Kidney (tissue), 14 donors: ENCODE data around the gene CHN2. TPM values are rescaled to one million over a fixed set of nuclear protein-coding genes. Genes with fewer than 3 reads are reported as not detected.

Experiments
- DNase-seq, 5 donors: peaks; one replicate each; pipeline ENCODE4 v3.0.0-alpha.2; 2013 to 2020
- FAIRE-seq: peaks from 2 replicates; lab custom pipeline; 2012; peaks lifted over from hg19 to GRCh38; lab: Jason Lieb, UNC
- H3K27ac ChIP-seq, 2 donors: one replicate each; pipeline ENCODE4 v1.7.0; 2013; ENCODE audit warnings: low read depth in 2 of 2, low read length in 2 of 2, inconsistent platforms in 1 of 2
- H3K27me3 ChIP-seq: one replicate; pipeline ENCODE4 v1.7.1; 2013; ENCODE audit warnings: low read length, inconsistent platforms; ENCODE audit not compliant: control insufficient read depth, insufficient read depth
- H3K36me3 ChIP-seq, 3 donors: one replicate each; pipeline versions ENCODE4 v1.7.0 to v1.7.1; 2013; ENCODE audit warnings: low read length in 3 of 3, control low read depth in 1 of 3, inconsistent platforms in 1 of 3; ENCODE audit not compliant: insufficient read depth in 3 of 3, control insufficient read depth in 2 of 3
- H3K4me1 ChIP-seq, 3 donors: one replicate each; pipeline versions ENCODE4 v1.7.0 to v1.7.1; 2013; ENCODE audit warnings: low read length in 3 of 3, inconsistent platforms in 1 of 3, low read depth in 1 of 3; ENCODE audit not compliant: control insufficient read depth in 2 of 3, insufficient read depth in 2 of 3
- H3K4me3 ChIP-seq, 3 donors: one replicate each; pipeline versions ENCODE4 v1.7.0 to v1.8.1; 2013; ENCODE audit warnings: low read length in 3 of 3, control low read depth in 1 of 3, inconsistent platforms in 1 of 3
- H3K9ac ChIP-seq, 3 donors: one replicate each; pipeline versions ENCODE4 v1.7.0 to v1.7.1; 2013; ENCODE audit warnings: low read length in 3 of 3, control low read depth in 1 of 3, inconsistent platforms in 1 of 3
- H3K9me3 ChIP-seq, 3 donors: one replicate each; pipeline versions ENCODE4 v1.7.0 to v1.7.1; 2013; ENCODE audit warnings: low read length in 3 of 3, control low read depth in 1 of 3, inconsistent platforms in 1 of 3; ENCODE audit not compliant: control insufficient read depth in 2 of 3, insufficient read depth in 1 of 3
- CTCF ChIP-seq: IDR thresholded peaks from 3 replicates; pipeline ENCODE4 v1.5.1; 2012; ENCODE audit warnings: mild to moderate bottlenecking, moderate library complexity, borderline replicate concordance; ENCODE audit not compliant: insufficient read depth; ENCODE audit errors: extremely low read depth
- intact Hi-C: fragments of 100-400 bp; cut with DNase I; formaldehyde crosslinking; loops from one replicate; pipeline ENCODE4 v1.11.1; 2022
- polyA plus RNA-seq: library from polyadenylated mRNA; stranded (reverse); fragments of 350-450 nt; fragmentation: Illumina TruSeq; extraction: RNeasy Lipid Tissue Mini Kit (QIAGEN cat#74804); gene quantifications from one replicate; pipeline ENCODE4 v1.2.3, GENCODE V29; 2014; ENCODE audit warnings: low read depth, low replicate concordance; ENCODE audit not compliant: insufficient read depth
- total RNA-seq: library from RNA; stranded (reverse); fragmentation: NEBNext Ultra II Directional; extraction: Animal tissue kit (Norgen Biotek cat#: 25700); gene quantifications from one replicate; pipeline ENCODE4 v1.2.1, GENCODE V29; 2021
- donor health status: control.
- donor health status: control.
- donor health status: control.
- donor health status: control.
- donor health status: control.
- donor health status: DM: yes; HTN: yes; CAD: no.
- donor health status: Normal renal cell carcinoma (clear cell type).

Gene CHN2
- total and polyA plus RNA-seq, 2 donors from 2014 or later, result 7.4 to 22.5 TPM

- no peaks in the 10 kb centered on the region for H3K36me3 ChIP-seq
- TF ChIP-seq CTCF, result no peak
- peak overlapping the region in 1 of 3 donors; percentile 30 for H3K4me3 ChIP-seq
- DNase-seq, result peak in 1 of 5 donors; percentile 27
- H3K9ac ChIP-seq, result peak overlapping the region in 1 of 3 donors; percentile 9
- no peaks in the 10 kb centered on the region for H3K9me3 ChIP-seq
- peaks cover 0 to 12% (median 6%) of the 10 kb centered on the region in 3 donors for H3K4me1 ChIP-seq
- intact Hi-C loops, result no loop called here
- H3K27me3 ChIP-seq, result no peaks in the 10 kb centered on the region
- H3K27ac ChIP-seq, result no peak overlapping the region
- FAIRE-seq, result no peak
Measured at GRCh38 chr7:29480451-29480850, 285.9 kb downstream of the CHN2 start.

GRCh38 chr7:29480934-29481651 lies 286.5 kb downstream of the CHN2 start:
- DNase-seq (no peak), FAIRE-seq (no peak)
- Histone ChIP-seq H3K4me1 (peaks cover 0 to 14% (median 6%) of the 10 kb centered on the region in 3 donors), H3K36me3 (no peaks in the 10 kb centered on the region), H3K4me3 (peak overlapping the region in 1 of 3 donors; percentile 30), H3K9ac (no peak overlapping the region), H3K27me3 (no peaks in the 10 kb centered on the region), H3K9me3 (no peaks in the 10 kb centered on the region), H3K27ac (no peak overlapping the region)
- intact Hi-C loops, result no loop called here
- TF ChIP-seq CTCF, result no peak

GRCh38 chr7:29482056-29482455 lies 287.5 kb downstream of the CHN2 start:
- no peak overlapping the region for H3K27ac ChIP-seq
- no peak for FAIRE-seq
- intact Hi-C loops, result no loop called here

More at GRCh38 chr7:29482056-29482455, 287.5 kb downstream of the CHN2 start:
- DNase-seq, result no peak
- Histone ChIP-seq H3K4me1 (peaks cover 0 to 14% (median 6%) of the 10 kb centered on the region in 3 donors), H3K9me3 (no peaks in the 10 kb centered on the region), H3K36me3 (no peaks in the 10 kb centered on the region), H3K4me3 (no peak overlapping the region), H3K27me3 (no peaks in the 10 kb centered on the region), H3K9ac (no peak overlapping the region)
- TF ChIP-seq CTCF, result no peak
